Stimulated activated effector memory CD8-positive, alpha-beta T cell treated with anti-CD3 and anti-CD28 coated beads, Interleukin-12 subunit alpha, Interleukin-12 subunit beta, amount 100 ng/mL, for 72 hours (primary cell): ENCODE data around the gene ZNF469.

Source experiments
- ATAC-seq: fragments of 150-1000 bp; cut with Tn5 transposase; 2 replicates; pipeline ENCODE4 v1.10.0; 2021
- DNase-seq, 2 donors: peaks; one replicate each; pipeline ENCODE4 v3.0.0; 2021 to 2022; ENCODE audit warnings: low spot score in 2 of 2
- H3K27ac Mint-ChIP-seq: one replicate; pipeline ENCODE4 v1.8.0; 2022; ENCODE audit warnings: mild to moderate bottlenecking, mixed read lengths
- H3K36me3 Mint-ChIP-seq: one replicate; pipeline ENCODE4 v1.8.0; 2022; ENCODE audit warnings: mild to moderate bottlenecking, mixed read lengths
- H3K4me1 Mint-ChIP-seq: one replicate; pipeline ENCODE4 v1.8.0; 2022; ENCODE audit warnings: mixed read lengths
- H3K4me3 Mint-ChIP-seq: one replicate; pipeline ENCODE4 v1.8.0; 2022; ENCODE audit warnings: mild to moderate bottlenecking, mixed read lengths
- H3K9me3 Mint-ChIP-seq: one replicate; pipeline ENCODE4 v1.8.0; 2022; ENCODE audit warnings: mixed read lengths

The ZNF469 gene

DNA sequence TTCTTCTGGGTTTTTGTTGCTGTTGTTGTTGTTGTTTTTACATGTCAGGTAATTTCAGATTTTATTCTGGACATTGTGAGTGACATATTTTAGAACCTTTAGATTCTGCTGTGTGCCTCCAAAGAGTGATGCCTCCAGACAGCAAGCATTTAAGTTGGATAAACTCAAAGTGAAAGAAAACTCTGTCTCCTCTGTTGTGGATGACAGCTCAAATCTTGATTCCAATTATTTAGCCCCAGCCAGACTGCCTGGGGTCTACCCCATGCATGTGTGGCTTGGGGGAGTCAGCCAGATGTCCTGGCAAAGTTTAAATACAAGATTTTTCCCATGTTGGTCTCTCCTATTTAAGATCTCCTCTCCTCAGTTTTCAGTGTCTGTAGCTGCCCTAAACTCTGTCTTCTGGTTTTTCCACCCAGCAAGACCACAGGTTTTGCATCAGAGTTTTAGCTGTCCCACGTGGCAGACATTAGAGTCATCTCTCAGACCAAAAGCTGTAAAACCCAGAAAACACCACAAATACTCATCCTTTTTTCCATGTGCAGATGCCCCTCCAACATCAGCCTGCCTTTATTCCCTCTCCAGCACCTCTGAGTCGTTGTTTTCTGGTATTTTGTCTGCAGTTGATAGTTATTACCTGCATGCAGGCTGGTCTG, 19.4 kb upstream of the ZNF469 start:
- Mint-ChIP-seq H3K27ac (no peak overlapping the region), H3K9me3 (peaks cover 5% of the 10 kb centered on the region), H3K4me1 (peaks cover 8% of the 10 kb centered on the region), H3K36me3 (no peaks in the 10 kb centered on the region), H3K4me3 (no peak overlapping the region)
- DNase-seq: no peak
- peak; percentile 67 for ATAC-seq

DNA sequence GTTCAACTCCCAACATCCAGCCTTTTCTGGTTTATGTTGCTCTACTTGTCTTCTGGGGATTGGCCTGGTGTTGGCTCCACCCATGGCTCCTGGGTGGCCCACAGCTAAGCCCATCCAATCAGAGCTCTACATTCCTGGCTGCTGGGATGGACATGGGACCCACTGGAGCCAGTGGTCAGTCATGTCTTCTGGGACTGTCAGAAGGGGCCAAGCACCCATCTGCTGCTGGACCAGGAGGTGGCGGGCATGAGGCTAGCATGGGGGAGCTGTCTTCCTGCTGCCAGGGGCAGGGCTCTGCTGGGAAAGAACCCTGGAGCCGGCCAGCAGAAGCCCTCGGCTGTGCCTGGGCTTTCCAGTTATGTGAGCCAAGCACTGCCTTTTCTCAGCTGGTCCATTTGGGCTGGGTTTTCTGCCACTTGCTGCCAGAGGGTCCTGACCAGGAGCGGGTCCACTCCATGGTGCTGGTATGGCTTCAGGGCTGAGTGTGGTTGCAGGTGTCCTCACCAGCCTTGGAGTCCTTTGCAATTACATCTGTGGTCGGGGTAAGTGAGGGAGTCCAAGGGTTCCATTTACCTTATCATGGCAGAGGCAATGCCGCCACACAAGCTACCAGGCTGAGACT, 17.4 kb upstream of the ZNF469 start:
- ATAC-seq: no peak
- Mint-ChIP-seq H3K4me3 (no peak overlapping the region), H3K9me3 (peaks cover 5% of the 10 kb centered on the region), H3K27ac (no peak overlapping the region), H3K36me3 (no peaks in the 10 kb centered on the region), H3K4me1 (peaks cover 8% of the 10 kb centered on the region)
- no peak for DNase-seq

DNA sequence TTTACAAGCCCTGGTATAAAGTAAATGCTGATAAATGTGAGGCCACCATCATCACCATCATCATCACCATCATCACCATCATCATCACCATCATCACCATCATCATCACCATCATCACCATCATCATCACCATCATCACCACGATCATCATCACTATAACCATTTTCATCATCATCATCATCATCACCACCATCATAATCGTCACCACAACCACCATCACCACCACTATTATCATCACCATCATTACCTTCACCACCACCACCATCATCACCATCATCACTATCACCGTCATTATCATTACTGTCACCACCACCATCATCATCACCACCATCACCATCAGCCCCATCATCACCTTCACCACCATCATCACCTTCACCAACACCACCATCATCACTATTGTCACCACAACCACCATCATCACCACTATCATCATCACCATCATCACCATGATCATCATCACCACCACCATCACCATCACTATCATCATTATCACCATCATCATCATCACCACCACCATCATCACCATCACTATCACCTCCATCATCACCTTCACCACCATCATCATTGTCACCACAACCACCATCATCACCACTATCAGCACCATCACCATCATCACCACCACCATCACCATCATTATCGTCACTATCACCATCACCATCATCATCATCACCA, 16.6 kb upstream of the ZNF469 start:
- H3K4me3 Mint-ChIP-seq: no peak overlapping the region
- ATAC-seq (no peak), DNase-seq (no peak)
- H3K27ac Mint-ChIP-seq: no peak overlapping the region
- H3K36me3 Mint-ChIP-seq: no peaks in the 10 kb centered on the region
- H3K4me1 Mint-ChIP-seq: peaks cover 8% of the 10 kb centered on the region
- H3K9me3 Mint-ChIP-seq: peaks cover 5% of the 10 kb centered on the region

DNA sequence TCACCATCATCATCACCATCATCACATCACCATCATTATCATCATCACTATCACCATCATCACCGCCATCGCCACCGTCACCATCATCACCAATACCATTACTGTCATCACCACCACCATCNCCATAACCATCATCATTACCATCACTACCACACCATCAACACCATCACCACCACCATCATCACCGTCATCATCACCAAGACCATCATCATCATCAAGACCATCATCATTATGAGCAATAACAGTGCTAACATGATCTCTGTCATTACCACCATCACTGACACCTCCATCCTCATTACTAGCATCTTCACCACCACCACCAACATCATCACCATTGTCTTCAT, 16.1 kb upstream of the ZNF469 start:
- no peak for DNase-seq
- ATAC-seq: peak; percentile 45
- peaks cover 5% of the 10 kb centered on the region for H3K9me3 Mint-ChIP-seq
- H3K27ac Mint-ChIP-seq: no peak overlapping the region
- H3K4me1 Mint-ChIP-seq: peaks cover 8% of the 10 kb centered on the region
- H3K4me3 Mint-ChIP-seq: no peak overlapping the region
- no peaks in the 10 kb centered on the region for H3K36me3 Mint-ChIP-seq

DNA sequence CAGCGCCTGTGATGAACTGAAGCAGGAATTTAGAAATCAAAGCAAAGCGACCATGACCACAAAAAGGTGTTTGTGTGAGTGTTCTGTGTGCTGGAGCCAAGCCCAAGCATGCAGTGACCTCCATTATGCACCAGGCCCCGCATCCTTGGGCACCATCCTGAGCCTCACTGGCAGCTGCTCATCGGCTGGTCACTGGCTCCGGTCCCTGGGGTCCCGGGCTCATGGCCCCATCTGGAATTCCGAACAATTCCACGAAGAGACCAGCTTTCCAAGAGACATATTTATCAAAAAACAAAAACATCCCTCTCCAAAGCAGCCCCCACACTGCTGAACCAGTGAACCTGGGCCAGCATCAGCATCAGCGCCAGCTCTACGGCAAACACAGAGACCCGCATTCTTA, 15.2 kb upstream of the ZNF469 start:
- ATAC-seq (no peak), DNase-seq (no peak)
- Mint-ChIP-seq H3K9me3 (peaks cover 4% of the 10 kb centered on the region), H3K36me3 (no peaks in the 10 kb centered on the region), H3K4me3 (no peak overlapping the region), H3K27ac (no peak overlapping the region), H3K4me1 (peaks cover 8% of the 10 kb centered on the region)

DNA sequence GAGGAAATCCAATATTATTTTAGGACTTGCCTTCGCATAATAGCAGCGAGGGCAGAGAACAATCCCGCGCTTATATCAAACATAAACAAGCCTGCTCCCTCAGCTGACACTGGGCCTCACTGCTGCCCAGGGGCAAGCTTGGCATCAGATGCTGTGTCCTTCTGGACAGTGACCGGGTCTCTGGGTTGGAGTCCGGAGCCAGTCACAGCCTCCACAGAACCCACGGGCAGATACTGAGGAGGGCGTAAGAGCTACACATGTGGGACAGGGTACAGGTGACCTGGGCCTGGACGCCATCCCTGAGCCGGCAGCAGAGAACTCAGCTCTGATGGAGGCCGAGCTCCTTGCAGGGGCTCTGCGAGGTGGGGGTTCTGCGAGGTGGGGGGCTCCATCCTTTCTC, 14.7 kb upstream of the ZNF469 start:
- Mint-ChIP-seq H3K4me1 (peaks cover 8% of the 10 kb centered on the region), H3K36me3 (no peaks in the 10 kb centered on the region), H3K4me3 (no peak overlapping the region), H3K27ac (no peak overlapping the region), H3K9me3 (no peaks in the 10 kb centered on the region)
- ATAC-seq (no peak), DNase-seq (no peak)

DNA sequence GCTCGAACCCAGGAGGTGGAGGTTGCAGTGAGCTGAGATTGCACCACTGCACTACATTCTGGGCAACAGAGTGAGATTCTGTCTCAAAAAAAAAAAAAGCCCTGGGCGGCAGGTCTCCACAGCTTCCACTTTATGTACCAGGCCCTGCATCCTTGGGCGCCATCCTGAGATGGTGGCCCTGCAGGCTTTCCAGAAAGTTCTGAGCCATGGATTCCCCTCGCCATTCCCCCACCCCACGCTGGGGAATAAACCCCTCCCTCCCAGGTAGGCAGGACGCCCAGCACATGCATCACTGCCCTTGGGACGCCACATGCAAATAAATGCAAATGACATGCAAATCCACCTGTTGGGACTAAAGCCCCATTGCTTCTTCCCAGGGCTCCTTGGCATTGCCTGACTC, 13.8 kb upstream of the ZNF469 start:
- Mint-ChIP-seq H3K9me3 (no peaks in the 10 kb centered on the region), H3K36me3 (no peaks in the 10 kb centered on the region)

DNA sequence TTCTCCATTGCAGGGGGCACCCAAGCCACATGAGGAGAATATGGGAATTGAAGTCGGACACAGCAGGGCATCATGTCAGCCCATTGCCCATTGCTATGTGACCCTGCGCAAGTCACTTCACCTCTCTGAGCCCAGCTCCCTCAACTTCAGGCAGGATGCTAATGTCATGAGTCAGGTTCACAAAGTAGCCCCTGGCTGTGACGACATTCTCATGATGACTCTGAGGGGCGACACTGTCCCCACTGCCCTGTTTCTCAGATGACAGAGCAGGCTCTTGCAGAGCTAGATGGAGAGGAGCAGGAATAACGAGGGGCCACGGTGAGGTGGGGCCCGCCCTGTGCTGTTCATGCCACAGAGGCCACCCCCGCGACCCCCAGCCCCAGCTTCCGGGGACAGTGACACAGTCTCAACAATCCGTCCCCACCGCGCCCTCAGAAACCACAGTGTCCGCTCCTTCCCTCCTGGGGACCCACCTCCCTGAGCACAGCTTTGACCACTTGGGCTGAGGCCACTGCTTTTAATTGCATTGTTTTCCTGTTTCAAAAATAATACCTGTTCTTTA, 13.2 kb upstream of the ZNF469 start:
- Mint-ChIP-seq H3K9me3 (no peaks in the 10 kb centered on the region), H3K27ac (no peak overlapping the region), H3K4me3 (no peak overlapping the region), H3K36me3 (no peaks in the 10 kb centered on the region), H3K4me1 (no peaks in the 10 kb centered on the region)
- ATAC-seq: no peak
- DNase-seq: no peak

More for the DNA sequence above, 13.8 kb upstream of the ZNF469 start:
- no peak for DNase-seq
- ATAC-seq: no peak
- no peak overlapping the region for H3K27ac Mint-ChIP-seq
- H3K4me3 Mint-ChIP-seq: no peak overlapping the region
- no peaks in the 10 kb centered on the region for H3K4me1 Mint-ChIP-seq

DNA sequence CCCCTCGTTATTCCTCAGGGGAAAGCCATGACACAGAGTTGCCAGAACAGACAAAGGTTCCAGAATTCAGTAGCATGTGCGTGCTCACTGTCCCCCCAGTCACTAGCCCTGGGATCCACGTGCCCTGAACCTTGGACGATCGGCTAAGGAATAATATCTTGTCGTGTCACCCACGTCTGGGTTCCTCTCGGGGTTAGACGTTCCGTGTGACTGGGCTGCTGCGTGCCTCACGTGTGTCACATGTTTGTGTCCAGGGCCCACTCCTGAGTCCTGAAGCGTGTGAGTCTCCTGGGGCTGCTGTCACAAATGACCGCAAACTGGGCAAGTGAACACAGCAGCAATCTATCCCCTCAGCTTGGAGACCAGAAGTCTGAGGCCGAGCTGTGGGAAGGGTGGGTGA, 12.4 kb upstream of the ZNF469 start:
- ATAC-seq (no peak), DNase-seq (no peak)
- Mint-ChIP-seq H3K9me3 (no peaks in the 10 kb centered on the region), H3K4me1 (no peaks in the 10 kb centered on the region), H3K4me3 (no peak overlapping the region), H3K36me3 (no peaks in the 10 kb centered on the region), H3K27ac (no peak overlapping the region)

DNA sequence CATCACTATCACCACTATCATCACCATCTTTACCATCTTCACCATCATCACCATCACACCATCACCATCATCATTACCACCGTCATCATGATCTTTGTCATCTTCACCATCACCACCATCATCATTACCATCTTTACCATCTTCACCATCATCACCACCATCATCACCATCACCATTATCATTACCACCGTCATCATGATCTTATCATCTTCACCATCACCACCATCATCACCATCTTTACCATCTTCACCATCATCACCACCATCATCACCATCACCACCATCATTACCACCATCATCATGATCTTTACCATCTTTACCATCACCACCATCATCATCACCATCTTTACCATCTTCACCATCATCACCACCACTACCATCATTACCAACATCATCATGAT, 10.2 kb upstream of the ZNF469 start:
- Mint-ChIP-seq H3K4me1 (no peaks in the 10 kb centered on the region), H3K27ac (no peak overlapping the region), H3K36me3 (no peaks in the 10 kb centered on the region), H3K9me3 (no peaks in the 10 kb centered on the region), H3K4me3 (no peak overlapping the region)
- DNase-seq (no peak), ATAC-seq (no peak)

DNA sequence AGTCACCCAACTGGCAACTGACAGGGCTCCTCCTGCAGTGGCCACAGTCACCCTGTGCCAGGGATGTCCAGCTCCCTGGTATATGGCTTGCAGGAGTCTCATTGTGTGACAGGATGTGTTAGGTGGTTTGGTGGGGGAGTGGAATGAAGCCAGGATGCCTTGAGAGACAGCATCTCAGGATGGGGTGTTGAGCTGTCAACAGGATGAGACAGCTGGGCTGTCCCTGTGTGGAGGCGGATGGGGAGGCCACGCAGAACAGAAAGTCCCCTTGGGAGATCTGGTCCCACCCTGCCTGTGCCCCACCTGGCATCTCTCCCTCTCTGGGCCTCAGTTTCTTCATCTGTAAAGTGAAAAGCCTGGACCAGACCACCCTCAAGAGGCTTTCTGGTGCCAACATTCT, 9.5 kb upstream of the ZNF469 start:
- Mint-ChIP-seq H3K4me1 (no peaks in the 10 kb centered on the region), H3K4me3 (no peak overlapping the region), H3K27ac (no peak overlapping the region), H3K36me3 (no peaks in the 10 kb centered on the region), H3K9me3 (no peaks in the 10 kb centered on the region)
- DNase-seq (no peak), ATAC-seq (no peak)

DNA sequence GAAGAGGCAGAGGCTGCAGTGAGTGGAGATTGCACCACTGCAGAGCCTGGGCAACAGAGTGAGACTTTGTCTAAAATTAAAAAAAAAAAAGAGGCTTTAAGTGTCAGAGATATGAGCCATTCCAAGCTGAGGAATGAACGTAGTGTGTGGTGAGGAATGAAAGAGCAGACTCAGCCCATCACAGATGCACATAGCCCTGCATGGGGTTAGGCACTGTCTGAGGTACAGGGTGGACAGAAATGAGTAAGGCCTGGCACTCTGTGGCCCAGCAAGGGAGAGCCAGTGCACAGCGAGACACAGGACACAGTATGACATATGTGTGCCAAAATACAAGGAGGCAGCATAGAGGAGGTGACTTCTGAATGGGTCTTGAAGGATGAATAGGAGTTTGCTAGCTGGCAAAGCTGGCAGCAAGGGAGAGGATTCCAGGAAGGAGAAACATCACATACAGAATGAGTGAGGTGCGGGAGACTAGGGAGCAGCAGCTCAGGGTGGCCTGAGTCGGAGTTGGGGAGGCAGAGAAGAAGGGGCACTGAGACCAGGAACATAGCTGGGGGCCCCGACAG, 8.7 kb upstream of the ZNF469 start:
- Mint-ChIP-seq H3K27ac (no peak overlapping the region), H3K9me3 (no peaks in the 10 kb centered on the region), H3K4me1 (no peaks in the 10 kb centered on the region), H3K4me3 (no peak overlapping the region), H3K36me3 (no peaks in the 10 kb centered on the region)
- ATAC-seq: peak; percentile 52
- DNase-seq: no peak

DNA sequence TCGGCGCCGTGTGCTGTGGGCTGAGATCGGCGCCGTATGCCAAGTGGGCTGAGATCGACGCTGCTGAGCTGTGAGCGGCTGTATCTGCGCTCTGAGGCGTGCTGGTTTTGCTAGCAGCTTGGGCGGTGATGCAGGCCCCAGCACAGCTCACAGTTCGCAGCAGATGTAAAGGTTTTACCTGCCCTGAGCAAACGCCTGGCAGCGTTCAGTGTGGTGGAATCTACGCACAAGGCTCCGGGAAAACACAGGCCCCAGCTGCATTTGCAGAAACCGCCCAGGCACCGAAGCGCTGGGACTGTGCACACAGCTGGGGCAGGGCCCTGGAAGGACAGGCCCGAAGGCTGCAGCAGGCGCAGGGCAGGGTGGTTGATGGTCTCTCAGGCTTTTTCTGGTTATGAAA, 8.0 kb upstream of the ZNF469 start:
- no peak overlapping the region for H3K4me3 Mint-ChIP-seq
- H3K4me1 Mint-ChIP-seq: no peaks in the 10 kb centered on the region
- no peaks in the 10 kb centered on the region for H3K9me3 Mint-ChIP-seq
- ATAC-seq: no peak
- no peak for DNase-seq
- H3K27ac Mint-ChIP-seq: no peak overlapping the region
- no peaks in the 10 kb centered on the region for H3K36me3 Mint-ChIP-seq

DNA sequence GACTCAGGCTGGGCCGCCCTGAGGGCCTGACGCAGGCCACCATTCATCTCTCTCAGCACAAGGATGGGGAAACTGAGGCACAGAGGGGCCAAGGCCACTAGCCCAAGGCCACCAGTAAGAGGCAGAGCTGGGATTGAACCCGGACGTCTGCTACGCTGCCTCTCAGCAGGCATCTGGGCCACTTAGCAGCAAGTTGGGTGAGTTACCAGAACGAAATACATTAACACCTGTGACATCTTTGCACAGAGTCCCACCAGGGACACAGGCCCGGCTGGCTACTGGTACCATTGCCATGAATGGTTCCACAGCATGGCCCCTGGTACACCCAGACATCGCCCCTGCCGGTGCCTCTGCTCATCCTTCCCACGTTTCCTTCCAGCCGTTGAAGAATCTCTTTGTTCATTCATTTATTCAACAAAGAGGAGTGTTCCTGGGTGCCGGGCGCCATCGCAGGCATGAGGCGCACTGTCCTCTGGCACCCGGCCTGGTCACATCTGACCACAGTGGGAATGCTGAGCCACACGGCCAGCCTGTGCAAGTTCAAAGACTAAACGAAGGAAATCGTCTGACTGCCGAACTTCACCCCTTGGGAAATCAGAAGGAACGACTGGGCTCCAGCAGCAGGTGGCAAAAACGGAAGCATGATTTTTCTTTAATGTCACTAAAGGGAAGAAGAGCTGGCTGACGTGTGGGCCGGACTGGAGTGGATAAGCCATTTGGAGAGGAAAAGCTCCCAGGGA, 7.4 kb upstream of the ZNF469 start:
- no peak overlapping the region for H3K4me3 Mint-ChIP-seq
- no peak overlapping the region for H3K27ac Mint-ChIP-seq
- H3K36me3 Mint-ChIP-seq: no peaks in the 10 kb centered on the region
- H3K9me3 Mint-ChIP-seq: no peaks in the 10 kb centered on the region
- no peak for DNase-seq
- H3K4me1 Mint-ChIP-seq: no peaks in the 10 kb centered on the region
- no peak for ATAC-seq
